Inflammatory macrophage (primary cell): ENCODE data around the gene CPT2.
A peak's percentile ranks its signal among the peaks of the same experiment; 100 is the strongest.

Source experiments
- DNase-seq, 2 donors: peaks; one replicate each; pipeline ENCODE4 v3.0.0-alpha.2; 2020 to 2022
- total RNA-seq, 18 experiments: gene quantifications; one replicate each; lab custom pipeline; 2026; ENCODE audit warnings: mixed read lengths in 6 of 18, inconsistent platforms in 2 of 18; lab: John Stamatoyannopoulos, UW

CPT2 gene
- 35.8 to 103 (median 78.3) reads per million in 18 experiments for total RNA-seq

DNA sequence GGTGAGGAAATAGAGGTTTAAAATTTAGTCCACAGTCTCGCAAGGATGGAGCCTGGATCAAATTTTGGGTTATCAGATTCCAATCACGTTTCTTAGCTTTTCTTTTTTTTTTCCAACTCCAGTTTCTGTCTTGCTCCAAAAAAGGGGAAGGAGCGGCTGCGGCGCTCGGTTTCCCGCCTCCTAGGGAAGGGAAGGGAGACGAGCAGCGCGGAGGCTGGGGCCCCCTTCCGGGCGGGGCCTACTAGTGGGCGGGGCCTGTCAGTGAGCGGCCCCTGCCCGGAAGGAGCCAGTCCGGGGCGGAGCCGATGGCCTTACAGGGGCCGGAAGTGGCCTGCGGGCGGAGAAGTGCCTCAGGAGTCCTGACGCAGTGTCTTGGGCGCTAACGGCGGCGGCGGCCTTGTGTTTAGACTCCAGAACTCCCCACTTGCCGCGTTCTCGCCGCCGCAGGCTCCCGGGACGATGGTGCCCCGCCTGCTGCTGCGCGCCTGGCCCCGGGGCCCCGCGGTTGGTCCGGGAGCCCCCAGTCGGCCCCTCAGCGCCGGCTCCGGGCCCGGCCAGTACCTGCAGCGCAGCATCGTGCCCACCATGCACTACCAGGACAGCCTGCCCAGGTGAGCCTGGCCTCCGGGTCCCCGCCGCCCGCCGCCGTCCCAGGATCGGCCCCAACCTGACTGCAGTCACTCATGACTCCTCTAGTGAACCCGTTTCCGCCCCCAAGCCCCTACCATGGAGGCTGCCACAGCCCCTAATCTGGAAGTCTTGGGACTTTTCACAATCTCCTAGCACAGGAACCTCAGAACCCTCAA is at the start of gene CPT2:
TSS of gene CPT2 (plus strand) at position 340 of the 806 bp plus-strand sequence. CDS start at position 460, 120 bp downstream.
- DNase-seq: peak; percentile 97 to 98

GRCh38 chr1:53147174-53147573 is 49.5 kb upstream of the CPT2 start:
- DNase-seq: no peak

DNA sequence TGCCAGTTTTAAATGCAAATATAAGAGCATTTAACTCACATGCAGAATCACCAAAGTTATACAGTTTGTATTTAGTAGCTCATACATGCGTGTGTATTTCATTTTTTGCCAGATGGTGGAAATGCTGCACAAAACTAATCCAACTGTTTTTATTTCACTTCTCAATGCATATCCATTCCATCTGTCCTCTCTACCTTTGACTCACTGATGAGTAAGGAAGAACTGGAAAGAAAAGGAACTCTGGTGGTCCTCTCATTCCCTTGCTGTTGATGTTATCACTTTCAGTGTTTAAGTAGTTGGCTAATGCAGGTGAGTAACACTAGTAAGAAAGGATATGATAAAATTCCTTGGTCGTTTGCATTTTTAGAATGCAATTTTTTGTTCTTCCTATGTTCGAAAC is 48.5 kb upstream of the CPT2 start:
- DNase-seq: no peak

GRCh38 chr1:53153752-53154151 is 42.9 kb upstream of the CPT2 start:
- DNase-seq: no peak

DNA sequence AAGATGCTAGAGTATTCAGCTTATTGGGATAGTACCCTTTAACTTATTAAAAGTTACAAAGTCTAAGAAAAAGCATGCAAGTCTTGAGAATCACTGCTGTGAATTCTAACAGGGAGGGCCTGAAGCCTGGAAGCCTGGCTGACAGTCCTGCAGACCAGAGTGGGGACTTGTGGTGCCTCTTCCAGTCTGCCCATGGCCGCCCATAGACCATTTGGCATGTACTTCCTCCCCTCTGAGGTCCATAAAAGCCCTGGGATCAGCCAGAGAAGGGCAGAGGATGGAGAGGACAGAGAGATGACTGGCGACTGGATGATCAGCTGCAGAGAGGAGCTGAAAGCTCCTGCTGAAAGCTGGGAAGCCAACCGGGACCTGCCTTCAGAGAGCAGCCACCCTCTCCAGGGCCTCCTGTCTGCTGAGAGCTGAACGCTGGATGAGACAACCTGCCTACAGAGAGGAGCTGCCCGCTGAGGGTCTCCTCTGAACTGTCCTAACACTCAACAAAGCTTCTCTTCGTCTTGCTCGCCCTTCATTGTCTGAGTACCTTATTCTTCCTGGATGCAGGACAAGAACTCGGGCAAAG is 41.7 kb upstream of the CPT2 start:
- no peak for DNase-seq

DNA sequence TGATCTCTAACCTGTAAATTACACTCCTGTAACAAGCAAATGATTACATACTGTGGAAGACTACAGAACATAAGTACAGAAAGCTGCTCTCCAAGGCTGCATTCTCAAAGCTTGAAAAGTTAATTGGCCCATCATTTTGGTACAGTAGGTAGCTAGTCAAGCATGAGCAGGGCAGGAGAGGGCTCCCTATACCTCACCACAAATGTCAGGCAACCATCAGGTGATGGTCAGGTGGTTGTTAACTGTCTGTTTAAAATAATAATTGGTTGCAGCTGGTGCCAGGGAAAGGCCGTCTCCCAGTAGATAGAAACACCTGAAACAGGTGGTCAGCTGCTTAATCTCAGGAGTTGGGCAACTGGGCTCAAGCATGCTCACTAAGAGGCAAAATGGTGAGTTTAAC is 41.1 kb upstream of the CPT2 start:
- no peak for DNase-seq

DNA sequence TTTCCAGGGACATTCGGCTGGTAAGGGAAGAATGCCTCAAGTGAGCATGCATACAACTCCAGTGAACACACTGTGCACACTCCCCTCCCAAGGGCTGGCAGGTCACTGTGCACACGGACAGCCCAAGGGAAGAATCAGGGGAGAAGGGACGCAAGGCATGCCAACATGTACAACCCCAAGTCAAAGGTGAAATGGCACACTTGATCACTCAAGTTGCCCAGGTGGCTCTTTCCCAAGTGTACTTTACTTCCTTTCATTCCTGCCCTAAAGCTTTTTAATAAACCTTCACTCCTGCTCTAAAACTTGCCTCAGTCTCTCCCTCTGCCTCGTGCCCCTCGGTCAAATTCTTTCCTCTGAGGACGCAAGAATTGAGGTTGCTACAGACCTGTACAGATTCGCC is 40.7 kb upstream of the CPT2 start:
- no peak for DNase-seq

GRCh38 chr1:53156783-53157182 is 39.8 kb upstream of the CPT2 start:
- DNase-seq: no peak

GRCh38 chr1:53158900-53159299 is 37.7 kb upstream of the CPT2 start:
- no peak for DNase-seq

GRCh38 chr1:53160924-53161378 is 35.7 kb upstream of the CPT2 start:
- no peak for DNase-seq

- no peak for DNase-seq
These were observed 34.0 kb upstream of the CPT2 start for GRCh38 chr1:53162621-53163020.

- no peak for DNase-seq
These were observed 33.3 kb upstream of the CPT2 start for GRCh38 chr1:53163291-53163768.

DNA sequence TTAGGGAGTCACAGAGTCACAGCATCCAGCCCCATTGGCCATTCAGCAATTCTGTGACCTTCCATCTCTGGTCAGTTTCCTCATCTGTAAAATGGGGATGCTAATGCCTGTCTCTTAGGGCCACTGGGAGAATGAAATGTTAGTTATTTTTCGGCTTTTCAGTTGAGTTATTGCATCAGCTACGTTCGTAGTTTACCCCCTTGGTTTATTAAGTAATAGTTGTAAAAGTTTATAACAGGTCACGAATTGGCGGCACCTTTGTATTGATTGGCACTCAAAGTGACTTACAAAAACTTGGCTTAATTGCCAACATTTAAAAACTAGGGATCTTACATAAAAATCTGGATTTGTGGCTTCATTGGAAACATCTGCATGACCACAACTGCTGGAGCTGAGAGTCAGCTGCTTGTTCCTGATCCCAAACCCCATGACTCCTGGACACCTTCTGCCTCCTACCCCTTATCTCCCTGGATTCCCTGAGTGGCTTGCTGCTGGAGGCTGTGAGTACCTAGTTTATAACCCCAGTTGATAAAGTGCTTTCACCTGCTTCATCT is 31.1 kb upstream of the CPT2 start:
- no peak for DNase-seq

- DNase-seq: no peak
These were observed 30.3 kb upstream of the CPT2 start for GRCh38 chr1:53166366-53166765.

- DNase-seq: no peak
These were observed 29.7 kb upstream of the CPT2 start for GRCh38 chr1:53166912-53167311.

- peak; percentile 31 to 43 for DNase-seq
These were observed 24.0 kb upstream of the CPT2 start for GRCh38 chr1:53172426-53173128.

GRCh38 chr1:53174971-53175913 is 21.4 kb upstream of the CPT2 start:
- DNase-seq: no peak

DNA sequence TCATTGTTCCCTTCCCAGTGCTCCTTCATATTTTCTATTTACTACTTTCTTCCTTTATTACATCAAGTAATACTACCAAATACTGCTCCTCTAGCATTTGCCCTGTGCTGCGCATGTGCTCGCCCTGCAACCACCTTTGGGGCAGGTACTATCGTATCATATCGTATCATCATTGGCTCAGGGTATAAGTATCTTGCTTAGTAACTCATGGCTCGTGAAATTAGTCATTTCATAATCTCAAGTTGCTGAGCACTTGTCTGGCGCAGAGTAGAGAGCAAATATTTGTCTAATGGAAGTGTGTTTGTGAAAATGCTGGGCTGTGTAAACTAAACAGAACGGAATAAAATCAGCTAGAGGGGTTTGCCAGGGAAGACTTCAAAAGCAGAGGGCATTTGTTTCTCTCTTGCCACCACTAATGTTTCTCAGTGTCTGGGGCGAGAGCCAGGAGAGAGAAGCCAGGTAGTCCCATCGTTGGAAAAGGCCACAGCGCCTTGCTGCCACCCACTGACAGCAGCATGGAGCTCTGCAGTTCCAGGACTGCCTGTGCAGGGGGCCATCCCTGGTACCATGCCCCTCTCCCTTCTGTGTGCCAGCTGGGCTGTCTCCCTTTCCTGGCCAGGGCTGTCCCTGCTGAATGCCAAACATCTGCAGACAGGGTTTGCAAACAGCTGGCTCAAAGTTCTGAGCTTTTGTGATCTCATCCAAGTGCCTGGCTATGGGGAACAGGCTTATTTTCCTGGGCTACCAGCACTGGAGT is 20.0 kb upstream of the CPT2 start:
- DNase-seq: no peak

GRCh38 chr1:53180226-53180625 is 16.4 kb upstream of the CPT2 start:
- no peak for DNase-seq

DNA sequence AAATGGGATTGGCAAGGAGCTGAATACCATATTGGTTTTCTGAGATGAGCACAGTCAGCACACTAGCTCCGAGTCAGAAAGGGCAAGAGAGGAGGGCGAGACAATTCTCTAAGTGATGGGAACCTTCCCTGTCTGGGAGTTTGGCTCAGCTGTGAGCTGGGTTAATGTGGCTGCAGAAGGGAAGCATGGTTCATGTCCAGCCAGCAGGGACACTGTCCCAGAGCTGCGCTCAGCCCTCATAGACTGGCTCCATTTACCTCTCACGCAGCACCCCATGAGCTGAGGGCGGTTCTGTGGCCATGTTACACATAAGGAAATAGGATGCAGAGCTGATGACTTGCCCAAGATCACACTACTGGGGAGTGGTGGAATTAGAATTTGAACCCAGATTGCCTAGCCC is 15.7 kb upstream of the CPT2 start:
- no peak for DNase-seq

- DNase-seq: peak; percentile 75 to 86
These were observed 14.5 kb upstream of the CPT2 start for GRCh38 chr1:53182111-53182593.
